Keratinocyte (primary cell): ENCODE measurements around the gene GRM7.

Experiments
- EZH2 ChIP-seq: IDR thresholded peaks from one replicate; pipeline ENCODE4 v1.6.1; 2012; ENCODE audit warnings: inconsistent platforms, mild to moderate bottlenecking, low read length, moderate library complexity
- TF ChIP-seq, protein P1 (sequence below), 3 experiments: IDR thresholded peaks in 1 of 3; conservative IDR thresholded peaks in 1 of 3; optimal IDR thresholded peaks in 1 of 3; 2 replicates in 2 of 3; 3 replicates in 1 of 3; pipeline versions ENCODE3 to v1.5.1; 2011; ENCODE audit warnings: low read length in 3 of 3, mild to moderate bottlenecking in 3 of 3, moderate library complexity in 2 of 3, control low read depth in 1 of 3, inconsistent platforms in 1 of 3; ENCODE audit not compliant: insufficient read depth in 2 of 3; ENCODE audit errors: extremely low read depth in 1 of 3

DNA sequence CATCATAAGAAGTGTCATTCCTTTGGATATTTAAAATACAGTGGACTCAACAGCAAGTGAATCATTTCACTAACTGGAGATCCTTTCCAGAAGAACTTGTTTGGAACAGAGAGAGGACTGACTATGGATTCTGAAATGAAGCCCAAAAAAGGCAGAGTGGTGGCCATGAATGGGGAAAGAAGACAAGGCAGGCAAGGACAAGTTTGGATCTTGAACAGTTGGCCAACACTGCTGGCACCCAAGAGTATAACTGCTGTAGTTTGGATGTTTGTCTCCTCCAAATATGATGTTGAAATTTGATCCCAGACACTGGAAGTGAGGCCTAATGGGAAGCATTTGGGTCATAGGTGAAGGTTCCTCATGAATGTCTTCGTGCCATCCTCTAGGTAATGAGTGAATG is 686.9 kb downstream of the GRM7 start:
- TF ChIP-seq, protein P1, sequence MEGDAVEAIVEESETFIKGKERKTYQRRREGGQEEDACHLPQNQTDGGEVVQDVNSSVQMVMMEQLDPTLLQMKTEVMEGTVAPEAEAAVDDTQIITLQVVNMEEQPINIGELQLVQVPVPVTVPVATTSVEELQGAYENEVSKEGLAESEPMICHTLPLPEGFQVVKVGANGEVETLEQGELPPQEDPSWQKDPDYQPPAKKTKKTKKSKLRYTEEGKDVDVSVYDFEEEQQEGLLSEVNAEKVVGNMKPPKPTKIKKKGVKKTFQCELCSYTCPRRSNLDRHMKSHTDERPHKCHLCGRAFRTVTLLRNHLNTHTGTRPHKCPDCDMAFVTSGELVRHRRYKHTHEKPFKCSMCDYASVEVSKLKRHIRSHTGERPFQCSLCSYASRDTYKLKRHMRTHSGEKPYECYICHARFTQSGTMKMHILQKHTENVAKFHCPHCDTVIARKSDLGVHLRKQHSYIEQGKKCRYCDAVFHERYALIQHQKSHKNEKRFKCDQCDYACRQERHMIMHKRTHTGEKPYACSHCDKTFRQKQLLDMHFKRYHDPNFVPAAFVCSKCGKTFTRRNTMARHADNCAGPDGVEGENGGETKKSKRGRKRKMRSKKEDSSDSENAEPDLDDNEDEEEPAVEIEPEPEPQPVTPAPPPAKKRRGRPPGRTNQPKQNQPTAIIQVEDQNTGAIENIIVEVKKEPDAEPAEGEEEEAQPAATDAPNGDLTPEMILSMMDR (optimal IDR thresholded peaks at IDR 0.05 in 1 of 3, IDR thresholded peaks at IDR 0.05 in 1 of 3, conservative IDR thresholded peaks at IDR 0.05 in 1 of 3; ENCODE audit: extremely low read depth in 1 of 3, insufficient read depth in 2 of 3, low read length in 3 of 3): no peak
- TF ChIP-seq EZH2: no peak
